Psoas muscle (tissue), 8 donors: ENCODE data around the gene PRRT2. TPM values are rescaled to one million over a fixed set of nuclear protein-coding genes. Genes with fewer than 3 reads are reported as not detected.

Experiments used
- ATAC-seq, 4 donors: fragments of 200-7000 bp; cut with Tn5 transposase; one replicate each; pipeline ENCODE4 v1.9.1; 2020; ENCODE audit warnings: moderate library complexity in 3 of 4, mild to moderate bottlenecking in 2 of 4
- DNase-seq, 2 donors: peaks; one replicate each; pipeline ENCODE4 v3.0.0-alpha.2; 2020
- H3K27ac ChIP-seq: fragments of 200-600 bp; one replicate; pipeline ENCODE4 v1.8.0; 2022
- H3K27me3 ChIP-seq, 3 donors: fragments of 200-600 bp in 1 of 3; one replicate each; pipeline versions ENCODE4 v1.6.1 to v1.8.0; 2013 to 2022; ENCODE audit warnings: low read length in 2 of 3, mild to moderate bottlenecking in 2 of 3, moderate library complexity in 1 of 3; ENCODE audit not compliant: insufficient read depth in 3 of 3
- H3K36me3 ChIP-seq, 2 donors: fragments of 200-600 bp in 1 of 2; one replicate each; pipeline versions ENCODE4 v1.6.1 to v1.8.0; 2013 to 2022; ENCODE audit warnings: low read depth in 1 of 2, mild to moderate bottlenecking in 1 of 2, moderate library complexity in 1 of 2; ENCODE audit not compliant: insufficient read depth in 1 of 2
- H3K4me1 ChIP-seq: fragments of 200-600 bp; one replicate; pipeline ENCODE4 v1.8.0; 2022
- H3K4me3 ChIP-seq: fragments of 200-600 bp; one replicate; pipeline ENCODE4 v1.8.0; 2022; ENCODE audit warnings: mild to moderate bottlenecking
- H3K9me3 ChIP-seq: fragments of 200-600 bp; one replicate; pipeline ENCODE4 v1.8.0; 2022
- WGBS, 3 donors: extraction: QIAGEN DNeasy Blood & Tissue Kit; methylation state at CpG; one replicate each; pipeline versions ENCODE4 v1.1.6 to v1.1.7; 2013; 5-methylcytosine and 5-hydroxymethylcytosine counted together
- intact Hi-C, 2 donors: fragments of 100-400 bp; cut with DNase I; formaldehyde crosslinking; loops; one replicate each; pipeline versions ENCODE4 v1.11.0 to v1.14.2; 2022
- long read RNA-seq, 2 donors: library from polyadenylated mRNA; unstranded; transcript quantifications; one replicate each; pipeline ENCODE4 v2.0.0, GENCODE V29; 2021
- polyA plus RNA-seq, 3 donors: library from polyadenylated mRNA; stranded (reverse); fragments of 200-250 nt; gene quantifications; one replicate each; pipeline ENCODE4 v1.2.3, GENCODE V29; 2013
- total RNA-seq, 4 donors: library from RNA; stranded (reverse); fragmentation: NEBNext Ultra II Directional in 2 of 4; extraction: Animal tissue kit (Norgen Biotek cat#: 25700) in 2 of 4; gene quantifications; one replicate each; pipeline versions ENCODE4 v1.2.1 to v1.2.4, GENCODE V29; 2021 to 2023
- TF ChIP-seq, protein P1 (sequence below): fragments of 200-600 bp; IDR thresholded peaks from one replicate; pipeline ENCODE4 v1.8.0; 2022; ENCODE audit warnings: antibody characterized with exemption
- donor health status: healthy with polysubstance abuse.
- donor health status: DM: no; HTN: no; CAD: no; lungs with moderate emphysema.
- donor health status: Bipolar disorder and iron deficiency.
- donor health status: healthy.
- donor health status: DM: yes; HTN: yes; CAD: no.
- donor health status: DM: no; HTN: no; CAD: no.
- donor health status: DM: no; HTN: no; CAD: no.
- donor health status: DM: yes; HTN: yes; CAD: no.

PRRT2 gene
- 1 to 10 TPM in 1 of 4 donors, under 1 TPM in 3; 0.22 to 1.8 (median 0.75) TPM for total RNA-seq
- polyA plus RNA-seq: under 1 TPM; 0.17 to 0.44 (median 0.18) TPM
- long read RNA-seq, donor 1, partial matches to known transcripts: 0 of 2 reads
- long read RNA-seq, donor 1, other reads (novel, unspliced or antisense): 2 of 2 reads
- long read RNA-seq, donor 2: 0 reads

- Histone ChIP-seq H3K36me3 (peaks cover 0 to 19% of the 10 kb centered on the region in 2 donors), H3K9me3 (no peaks in the 10 kb centered on the region), H3K4me3 (peak within 1 kb of the TSS; percentile 74), H3K27me3 (no peaks in the 10 kb centered on the region), H3K4me1 (peaks cover 47% of the 10 kb centered on the region), H3K27ac (peak within 1 kb of the TSS; percentile 89)
- TF ChIP-seq, protein P1, sequence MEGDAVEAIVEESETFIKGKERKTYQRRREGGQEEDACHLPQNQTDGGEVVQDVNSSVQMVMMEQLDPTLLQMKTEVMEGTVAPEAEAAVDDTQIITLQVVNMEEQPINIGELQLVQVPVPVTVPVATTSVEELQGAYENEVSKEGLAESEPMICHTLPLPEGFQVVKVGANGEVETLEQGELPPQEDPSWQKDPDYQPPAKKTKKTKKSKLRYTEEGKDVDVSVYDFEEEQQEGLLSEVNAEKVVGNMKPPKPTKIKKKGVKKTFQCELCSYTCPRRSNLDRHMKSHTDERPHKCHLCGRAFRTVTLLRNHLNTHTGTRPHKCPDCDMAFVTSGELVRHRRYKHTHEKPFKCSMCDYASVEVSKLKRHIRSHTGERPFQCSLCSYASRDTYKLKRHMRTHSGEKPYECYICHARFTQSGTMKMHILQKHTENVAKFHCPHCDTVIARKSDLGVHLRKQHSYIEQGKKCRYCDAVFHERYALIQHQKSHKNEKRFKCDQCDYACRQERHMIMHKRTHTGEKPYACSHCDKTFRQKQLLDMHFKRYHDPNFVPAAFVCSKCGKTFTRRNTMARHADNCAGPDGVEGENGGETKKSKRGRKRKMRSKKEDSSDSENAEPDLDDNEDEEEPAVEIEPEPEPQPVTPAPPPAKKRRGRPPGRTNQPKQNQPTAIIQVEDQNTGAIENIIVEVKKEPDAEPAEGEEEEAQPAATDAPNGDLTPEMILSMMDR: no peak
- WGBS, 3 donors: 7 to 11% (median 8%) methylated on average over 41 to 69 of the region's 69 CpGs
- intact Hi-C loops: no loop called here
- DNase-seq (peak; percentile 68 to 77), ATAC-seq (no peak)
These were observed at the start of gene PRRT2 for GRCh38 chr16:29811896-29812665. Gene PRRT2, plus strand, starts transcription at chr16:29812193. Its CDS starts 862 bp downstream, at chr16:29813055.

DNA sequence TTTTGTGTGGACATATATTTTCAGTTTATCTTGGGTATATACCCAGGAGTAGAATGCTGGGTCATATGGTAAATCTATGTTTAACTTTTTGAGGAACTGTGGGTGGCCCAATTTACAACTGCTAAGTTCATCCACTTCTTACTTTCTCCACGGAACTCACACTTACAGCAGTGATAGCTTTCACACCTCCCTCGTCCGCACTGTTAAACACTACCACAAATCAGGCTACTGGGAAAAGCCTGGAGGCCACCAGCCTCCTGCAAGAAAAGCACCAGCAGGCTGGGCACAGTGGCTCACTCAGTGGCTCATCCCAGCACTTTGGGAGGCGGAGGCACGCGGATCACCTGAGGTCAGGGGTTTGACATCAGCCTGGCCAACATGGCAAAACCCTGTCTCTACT is 48.7 kb upstream of the PRRT2 start:
- H3K36me3 ChIP-seq: no peaks in the 10 kb centered on the region
- TF ChIP-seq, protein P1: no peak
- intact Hi-C loops: no loop called here
- DNase-seq: no peak
- ATAC-seq: no peak
- H3K9me3 ChIP-seq: no peaks in the 10 kb centered on the region
- H3K4me3 ChIP-seq: no peak overlapping the region
- WGBS, 3 donors: 66 to 74% (median 72%) methylated on average over 6 of the region's 6 CpGs
- no peaks in the 10 kb centered on the region for H3K4me1 ChIP-seq
- H3K27ac ChIP-seq: no peak overlapping the region
- H3K27me3 ChIP-seq: no peaks in the 10 kb centered on the region

- no peak overlapping the region for H3K27ac ChIP-seq
- H3K4me3 ChIP-seq: no peak overlapping the region
- no peaks in the 10 kb centered on the region for H3K4me1 ChIP-seq
- intact Hi-C loops: loop anchor here in 1 of 2 donors (5.0 kb wide), 1 partner anchor 122 kb away; no protein-coding TSS in a partner anchor
- no peak for DNase-seq
- TF ChIP-seq, protein P1: no peak
- no peaks in the 10 kb centered on the region for H3K27me3 ChIP-seq
- H3K9me3 ChIP-seq: no peaks in the 10 kb centered on the region
- no peaks in the 10 kb centered on the region for H3K36me3 ChIP-seq
- peak in 2 of 4 donors; percentile 35 to 60 for ATAC-seq
- WGBS, 3 donors: 40 to 49% (median 40%) methylated on average over 15 of the region's 15 CpGs
These were observed 46.6 kb upstream of the PRRT2 start for GRCh38 chr16:29765167-29766032.

DNA sequence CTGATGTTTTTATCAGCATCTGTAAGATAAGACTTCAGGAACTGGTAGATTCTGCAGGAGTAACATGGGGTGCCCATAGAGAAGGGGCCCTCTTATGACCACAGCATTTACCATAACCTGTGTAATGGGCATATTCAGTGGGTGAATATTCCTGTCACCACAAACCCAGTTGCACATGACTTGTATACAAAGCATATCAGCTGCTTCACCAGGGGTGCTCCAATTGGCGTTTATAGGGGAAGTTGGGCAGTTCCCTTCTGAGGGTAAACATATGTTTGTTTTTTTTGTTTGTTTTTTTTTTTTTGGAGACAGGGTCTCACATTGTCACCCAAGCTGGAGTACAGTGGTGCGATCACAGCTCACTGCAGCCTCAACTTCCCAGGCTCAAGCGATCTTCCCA is 45.4 kb upstream of the PRRT2 start:
- H3K36me3 ChIP-seq: no peaks in the 10 kb centered on the region
- H3K27ac ChIP-seq: no peak overlapping the region
- no peak for ATAC-seq
- intact Hi-C loops: loop anchor here in 1 of 2 donors (5.0 kb wide), 1 partner anchor 121 kb away; no protein-coding TSS in a partner anchor
- no peaks in the 10 kb centered on the region for H3K9me3 ChIP-seq
- no peaks in the 10 kb centered on the region for H3K27me3 ChIP-seq
- 87 to 96% (median 95%) methylated on average over 3 of the region's 3 CpGs for WGBS, 3 donors
- DNase-seq: no peak
- H3K4me1 ChIP-seq: no peaks in the 10 kb centered on the region
- no peak overlapping the region for H3K4me3 ChIP-seq
- TF ChIP-seq, protein P1: no peak
